ENCODE measurements around the gene MPP3.

The MPP3 gene

GRCh38 chr17:43814026-43814425, 18.9 kb downstream of the MPP3 start:
- Histone ChIP-seq H3K4me2 (ENCODE audit: low read depth, low read length, poor library complexity, severe bottlenecking) (no peak overlapping the region), H3K4me3 (ENCODE audit: insufficient read depth, low read length, poor library complexity, severe bottlenecking) (no peak overlapping the region), H3F3A (ENCODE audit: insufficient read depth) (no peaks in the 10 kb centered on the region), H3K27me3 (ENCODE audit: low read length) (no peaks in the 10 kb centered on the region), H3K9me2 (replicated peaks; ENCODE audit: insufficient read depth, low read length) (no peaks in the 10 kb centered on the region), H2AFZ (ENCODE audit: low read depth, low read length, severe bottlenecking) (no peak overlapping the region), H3K79me2 (ENCODE audit: insufficient read depth, low read length) (no peaks in the 10 kb centered on the region), H4K20me1 (ENCODE audit: low read depth, low read length) (no peaks in the 10 kb centered on the region), H3K36me3 (ENCODE audit: low read length) (no peaks in the 10 kb centered on the region), H3K9me3 (ENCODE audit: insufficient read depth, low read length) (no peaks in the 10 kb centered on the region), H3K9ac (ENCODE audit: low read length) (no peak overlapping the region), H3K27ac (ENCODE audit: low read depth, low read length) (no peak overlapping the region)
- TF ChIP-seq EZH2phosphoT487 (conservative IDR thresholded peaks at IDR 0.05; ENCODE audit: low read length) (no peak), CTCF (IDR thresholded peaks at IDR 0.05; ENCODE audit: insufficient read depth, low read length, poor library complexity, severe bottlenecking) (no peak)

- H3K4me3 ChIP-seq (ENCODE audit: insufficient read depth, low read length, poor library complexity, severe bottlenecking) = no peak overlapping the region
- H2AFZ ChIP-seq (ENCODE audit: low read depth, low read length, severe bottlenecking) = no peak overlapping the region
- H3K9me3 ChIP-seq (ENCODE audit: insufficient read depth, low read length) = no peaks in the 10 kb centered on the region
- no peaks in the 10 kb centered on the region for H3F3A ChIP-seq (ENCODE audit: insufficient read depth)
- H3K36me3 ChIP-seq (ENCODE audit: low read length) = no peaks in the 10 kb centered on the region
- no peaks in the 10 kb centered on the region for H3K27me3 ChIP-seq (ENCODE audit: low read length)
- no peak overlapping the region for H3K4me2 ChIP-seq (ENCODE audit: low read depth, low read length, poor library complexity, severe bottlenecking)
- H3K9me2 ChIP-seq (replicated peaks; ENCODE audit: insufficient read depth, low read length) = no peaks in the 10 kb centered on the region
- H4K20me1 ChIP-seq (ENCODE audit: low read depth, low read length) = no peaks in the 10 kb centered on the region
- no peak overlapping the region for H3K9ac ChIP-seq (ENCODE audit: low read length)
- TF ChIP-seq CTCF (IDR thresholded peaks at IDR 0.05; ENCODE audit: insufficient read depth, low read length, poor library complexity, severe bottlenecking) = no peak
- no peak for TF ChIP-seq EZH2phosphoT487 (conservative IDR thresholded peaks at IDR 0.05; ENCODE audit: low read length)
- no peak overlapping the region for H3K27ac ChIP-seq (ENCODE audit: low read depth, low read length)
- H3K79me2 ChIP-seq (ENCODE audit: insufficient read depth, low read length) = no peaks in the 10 kb centered on the region
Observed at GRCh38 chr17:43813386-43813785, 19.6 kb downstream of the MPP3 start.

- Histone ChIP-seq H3K9me3 (ENCODE audit: insufficient read depth, low read length) (no peaks in the 10 kb centered on the region), H3K79me2 (ENCODE audit: insufficient read depth, low read length) (no peaks in the 10 kb centered on the region), H3K9me2 (replicated peaks; ENCODE audit: insufficient read depth, low read length) (no peaks in the 10 kb centered on the region), H4K20me1 (ENCODE audit: low read depth, low read length) (no peaks in the 10 kb centered on the region), H3K9ac (ENCODE audit: low read length) (no peak overlapping the region), H3F3A (ENCODE audit: insufficient read depth) (no peaks in the 10 kb centered on the region), H3K27me3 (ENCODE audit: low read length) (no peaks in the 10 kb centered on the region), H3K4me3 (ENCODE audit: insufficient read depth, low read length, poor library complexity, severe bottlenecking) (no peak overlapping the region), H3K27ac (ENCODE audit: low read depth, low read length) (no peak overlapping the region), H3K36me3 (ENCODE audit: low read length) (no peaks in the 10 kb centered on the region), H3K4me2 (ENCODE audit: low read depth, low read length, poor library complexity, severe bottlenecking) (no peak overlapping the region), H2AFZ (ENCODE audit: low read depth, low read length, severe bottlenecking) (no peak overlapping the region)
- TF ChIP-seq CTCF (IDR thresholded peaks at IDR 0.05; ENCODE audit: insufficient read depth, low read length, poor library complexity, severe bottlenecking) (no peak), EZH2phosphoT487 (conservative IDR thresholded peaks at IDR 0.05; ENCODE audit: low read length) (no peak)
Observed at GRCh38 chr17:43812396-43813265, 20.3 kb downstream of the MPP3 start.

Data from SU-DHL-6 (cell line).